ENCODE measurements around the gene EXT2.

DNA sequence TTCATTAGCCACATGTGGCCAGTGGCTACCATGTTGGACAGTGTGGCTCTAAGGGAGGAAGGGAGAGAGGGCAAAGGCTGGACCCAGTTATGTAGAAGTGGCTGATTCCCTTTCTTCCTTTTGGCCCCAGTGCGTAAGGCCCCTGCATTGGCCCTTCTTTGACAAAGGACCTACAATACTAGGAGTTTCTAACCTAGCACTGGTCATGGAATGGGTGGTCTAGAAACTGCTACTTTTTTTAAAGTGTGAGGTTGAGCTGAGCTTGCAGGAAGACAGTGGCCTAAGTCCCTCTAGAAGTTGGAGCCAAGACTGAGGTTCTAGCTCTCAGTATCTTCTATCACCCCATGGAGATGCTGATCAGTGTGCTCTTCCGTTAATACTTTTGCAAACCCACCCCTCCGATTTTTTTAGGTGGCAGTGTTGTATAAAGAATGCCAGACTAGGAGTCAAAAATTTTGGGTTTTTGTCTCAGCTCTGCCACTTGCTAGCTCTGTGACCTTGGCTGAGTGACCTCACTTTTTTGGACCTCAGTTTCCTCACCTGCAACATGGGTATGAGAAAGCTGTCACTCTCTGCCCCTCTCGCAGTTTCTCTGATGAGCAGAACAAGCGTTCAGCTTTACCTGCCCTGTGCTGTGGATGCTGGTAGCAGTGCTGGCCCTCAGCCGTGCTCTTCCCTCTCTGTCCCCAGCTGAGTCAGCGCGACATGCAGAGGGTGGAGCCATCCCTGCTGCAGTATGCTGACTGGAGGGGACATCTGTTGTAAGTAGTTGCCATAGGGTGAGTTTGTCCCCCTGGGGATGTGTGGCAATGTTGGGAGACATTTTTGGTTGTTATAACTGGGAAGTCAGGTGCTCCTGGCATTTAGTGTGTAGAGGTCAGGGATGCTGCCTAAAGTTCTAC, 22.5 kb upstream of the EXT2 start:
- TF ChIP-seq, protein P1, sequence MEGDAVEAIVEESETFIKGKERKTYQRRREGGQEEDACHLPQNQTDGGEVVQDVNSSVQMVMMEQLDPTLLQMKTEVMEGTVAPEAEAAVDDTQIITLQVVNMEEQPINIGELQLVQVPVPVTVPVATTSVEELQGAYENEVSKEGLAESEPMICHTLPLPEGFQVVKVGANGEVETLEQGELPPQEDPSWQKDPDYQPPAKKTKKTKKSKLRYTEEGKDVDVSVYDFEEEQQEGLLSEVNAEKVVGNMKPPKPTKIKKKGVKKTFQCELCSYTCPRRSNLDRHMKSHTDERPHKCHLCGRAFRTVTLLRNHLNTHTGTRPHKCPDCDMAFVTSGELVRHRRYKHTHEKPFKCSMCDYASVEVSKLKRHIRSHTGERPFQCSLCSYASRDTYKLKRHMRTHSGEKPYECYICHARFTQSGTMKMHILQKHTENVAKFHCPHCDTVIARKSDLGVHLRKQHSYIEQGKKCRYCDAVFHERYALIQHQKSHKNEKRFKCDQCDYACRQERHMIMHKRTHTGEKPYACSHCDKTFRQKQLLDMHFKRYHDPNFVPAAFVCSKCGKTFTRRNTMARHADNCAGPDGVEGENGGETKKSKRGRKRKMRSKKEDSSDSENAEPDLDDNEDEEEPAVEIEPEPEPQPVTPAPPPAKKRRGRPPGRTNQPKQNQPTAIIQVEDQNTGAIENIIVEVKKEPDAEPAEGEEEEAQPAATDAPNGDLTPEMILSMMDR (IDR thresholded peaks at IDR 0.05), result no peak
- TF ChIP-seq POLR2A (IDR thresholded peaks at IDR 0.05; ENCODE audit: low read depth) (no peak), EP300 (IDR thresholded peaks at IDR 0.05) (no peak), POLR2AphosphoS5 (IDR thresholded peaks at IDR 0.05) (no peak)
